SKM-1 (cell line): ENCODE measurements around the gene IZUMO2.
"Not testable (repeated sequence)": the region's sequence is repeated elsewhere in the genome, so short reads cannot be mapped to it uniquely, and the experiment has no call there.

ENCODE experiments used
- DNase-seq: peaks from one replicate; lab custom pipeline; 2025; ENCODE audit not compliant: unreplicated experiment; lab: John Stamatoyannopoulos, UW

The IZUMO2 gene

DNA sequence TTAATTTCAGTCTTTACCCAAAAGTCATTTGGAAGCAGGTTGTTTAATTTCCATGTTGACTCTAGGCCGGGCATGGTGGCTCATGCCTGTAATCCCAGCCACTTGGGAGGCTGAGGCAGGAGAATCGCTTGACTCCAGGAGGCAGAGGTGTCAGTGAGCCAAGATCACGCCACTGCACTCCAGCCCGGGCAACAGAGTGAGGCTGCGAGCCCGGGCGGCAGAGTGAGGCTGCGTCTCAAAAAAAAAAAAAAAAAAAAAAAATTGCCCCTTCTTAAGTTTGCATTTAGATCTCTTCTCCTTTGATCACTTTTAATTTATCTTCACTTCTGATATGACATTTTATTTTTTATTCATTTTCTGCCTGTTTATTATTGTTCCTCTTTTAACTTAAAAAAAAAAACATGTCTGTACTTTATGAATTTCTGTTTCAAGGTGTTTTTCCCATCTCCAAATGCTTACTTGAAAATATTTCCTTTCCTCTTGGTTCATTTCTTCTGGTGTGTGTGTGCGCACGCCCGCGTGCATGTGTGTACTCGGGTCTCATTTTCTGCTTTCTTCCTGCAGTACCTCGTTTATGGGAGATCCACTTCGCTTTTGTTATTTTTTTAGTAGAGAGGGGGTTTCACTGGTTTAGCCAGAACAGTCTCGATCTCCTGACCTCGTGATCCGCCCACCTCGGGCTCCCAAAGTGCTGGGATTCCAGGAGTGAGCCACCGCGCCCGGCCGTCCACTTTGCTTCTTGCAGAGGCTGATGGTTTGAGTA is 26.3 kb downstream of the IZUMO2 start:
- not testable (repeated sequence) for DNase-seq

DNA sequence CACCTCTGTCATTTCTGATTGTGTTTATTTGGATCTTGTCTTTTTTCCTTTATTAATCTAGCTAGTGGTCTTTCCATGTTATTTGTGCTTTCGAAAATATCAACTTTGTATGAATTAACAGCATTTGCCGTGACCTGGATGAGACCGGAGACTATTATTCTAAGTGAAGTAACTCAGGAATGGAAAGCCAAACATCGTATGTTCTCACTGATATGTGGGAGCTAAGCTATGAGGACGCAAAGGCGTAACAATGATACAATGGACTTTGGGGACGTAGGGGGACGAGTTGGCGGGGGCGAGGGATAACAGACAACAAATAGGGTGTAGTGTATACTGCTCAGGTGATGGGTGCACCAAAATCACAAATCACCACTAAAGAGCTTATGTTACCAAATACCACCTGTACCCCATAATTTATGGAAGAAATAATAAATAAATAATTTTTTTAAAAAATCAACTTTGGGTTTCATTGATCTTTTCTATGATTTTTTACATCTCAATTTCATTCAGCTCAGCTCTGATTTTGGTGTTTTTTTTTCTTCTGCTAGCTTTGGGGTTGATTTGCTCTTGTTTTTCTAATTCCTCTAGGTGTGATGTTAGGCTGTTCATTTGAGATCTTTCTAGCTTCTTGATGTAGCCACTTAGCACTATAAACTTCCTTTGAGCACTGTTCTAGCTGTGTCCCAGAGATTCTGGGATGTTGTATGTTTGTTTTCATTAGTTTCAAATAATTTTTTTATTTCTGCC is 27.1 kb downstream of the IZUMO2 start:
- DNase-seq: not testable (repeated sequence)

DNA sequence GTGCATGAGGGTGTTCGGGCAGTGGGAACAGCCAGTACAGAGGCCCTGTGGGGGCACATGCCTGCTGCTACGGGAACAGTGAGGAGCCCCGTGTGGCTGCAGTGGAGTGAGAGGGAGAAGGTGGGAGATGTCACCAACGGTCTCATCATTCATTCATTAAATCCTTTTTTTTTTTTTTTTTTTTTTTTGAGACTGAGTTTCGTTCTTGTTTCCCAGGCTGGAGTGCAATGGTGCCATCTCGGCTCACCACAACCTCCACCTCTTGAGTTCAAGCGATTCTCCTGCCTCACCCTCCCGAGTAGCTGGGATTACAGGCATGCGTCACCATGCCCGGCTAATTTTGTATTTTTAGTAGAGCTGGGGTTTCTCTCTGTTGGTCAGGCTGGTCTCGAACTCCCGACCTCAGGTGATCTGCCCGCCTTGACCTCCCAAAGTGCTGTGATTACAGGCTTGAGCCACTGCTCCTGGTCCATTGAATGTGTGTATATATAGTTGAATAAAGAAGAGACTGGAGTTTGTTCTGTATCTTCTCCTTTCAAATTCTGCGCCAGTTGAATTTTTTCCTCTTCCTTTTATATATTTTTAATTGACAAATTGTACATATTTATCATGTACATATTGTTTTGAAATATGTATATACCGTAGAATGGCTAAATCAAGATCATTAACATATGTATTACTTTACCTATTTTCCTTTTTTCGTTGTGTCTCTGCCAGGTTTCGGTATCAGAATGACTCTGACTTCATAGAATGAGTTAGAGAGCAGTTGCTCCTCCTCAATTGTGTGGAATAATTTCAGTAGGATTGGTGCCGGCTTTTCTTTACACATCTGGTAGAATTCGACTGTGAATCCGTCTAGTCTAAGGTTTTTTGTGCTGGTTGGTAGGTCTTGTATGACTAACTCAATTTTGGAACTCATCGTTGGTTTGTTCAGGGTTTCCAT is 28.0 kb downstream of the IZUMO2 start:
- not testable (repeated sequence) for DNase-seq

DNA sequence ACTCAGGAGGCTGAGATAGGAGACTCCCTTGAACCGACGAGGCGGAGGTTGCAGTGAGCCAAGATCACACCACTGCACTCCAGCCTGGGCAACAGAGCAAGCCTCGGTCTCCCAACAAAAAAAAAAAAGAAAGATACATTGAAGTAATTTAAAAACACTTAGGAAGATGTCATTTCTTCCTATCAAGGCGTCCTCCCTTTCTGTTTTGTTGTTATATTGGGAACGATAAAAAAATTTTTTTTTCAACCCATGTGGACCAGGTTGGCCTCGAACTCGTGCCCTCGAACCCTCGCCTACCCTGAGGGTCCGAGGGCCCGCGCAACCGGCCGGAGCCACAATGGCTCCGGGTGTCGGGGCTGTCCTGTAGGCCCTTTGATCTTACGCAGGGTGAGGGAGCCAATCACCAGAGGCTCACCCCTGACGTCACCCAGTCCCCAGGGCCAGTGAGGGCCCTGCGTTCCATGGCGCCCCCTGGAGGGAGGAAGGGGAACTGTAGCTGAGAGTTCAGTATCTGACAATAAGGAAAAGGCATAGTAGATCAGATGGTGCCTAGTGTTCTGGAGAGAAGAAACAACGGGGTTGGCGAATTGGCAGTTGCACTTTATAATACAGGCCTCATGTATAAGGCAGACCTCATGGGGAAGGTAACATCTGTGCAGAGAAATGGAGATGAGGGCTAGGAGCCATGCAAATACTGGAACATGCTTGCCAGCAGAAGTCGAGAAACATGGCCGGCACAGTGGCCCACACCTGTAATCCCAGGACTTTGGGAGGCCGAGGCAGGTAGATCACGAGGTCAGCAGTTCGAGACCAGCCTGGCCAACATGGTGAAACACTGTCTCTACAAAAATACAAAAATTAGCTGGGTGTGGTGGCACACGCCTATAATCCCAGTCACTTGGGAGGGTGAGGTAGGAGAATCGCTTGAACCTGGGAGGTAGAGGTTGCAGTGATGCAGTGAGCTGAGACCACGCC is 29.3 kb downstream of the IZUMO2 start:
- DNase-seq: not testable (repeated sequence)

DNA sequence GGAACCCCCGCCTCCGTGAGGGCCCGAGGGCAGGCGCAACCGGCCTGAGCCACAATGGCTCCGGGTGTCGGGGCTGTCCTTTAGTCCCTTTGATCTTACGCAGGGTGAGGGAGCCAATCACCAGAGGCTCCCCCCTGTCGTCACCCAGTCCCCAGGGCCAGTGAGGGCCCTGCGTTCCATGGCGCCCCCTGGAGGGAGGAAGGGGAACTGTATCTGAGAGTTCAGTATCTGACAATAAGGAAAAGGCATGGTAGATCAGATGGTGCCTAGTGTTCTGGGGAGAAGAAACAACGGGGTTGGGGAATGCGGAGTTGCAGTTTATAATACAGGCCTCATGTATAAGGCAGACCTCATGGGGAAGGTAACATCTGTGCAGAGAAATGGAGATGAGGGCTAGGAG is 59.1 kb downstream of the IZUMO2 start:
- not testable (repeated sequence) for DNase-seq

DNA sequence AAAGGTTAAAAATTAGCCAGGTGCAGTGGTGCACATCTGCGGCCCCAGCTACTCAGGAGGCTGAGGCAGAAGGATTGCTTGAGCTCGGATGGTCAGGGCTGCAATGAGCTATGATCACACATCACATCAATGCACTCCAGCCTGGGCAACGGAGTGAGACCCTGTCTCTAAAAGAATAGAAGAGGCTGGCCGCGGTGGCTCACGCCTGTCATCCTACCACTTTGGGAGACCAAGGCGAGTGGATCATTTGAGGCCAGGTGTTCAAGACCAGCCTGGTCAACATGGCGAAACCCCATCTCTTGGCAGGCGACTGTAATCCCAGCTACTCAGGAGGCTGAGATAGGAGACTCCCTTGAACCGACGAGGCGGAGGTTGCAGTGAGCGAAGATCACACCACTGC is 59.7 kb downstream of the IZUMO2 start:
- not testable (repeated sequence) for DNase-seq
